ENCODE measurements around the gene GRIK5.

DNA sequence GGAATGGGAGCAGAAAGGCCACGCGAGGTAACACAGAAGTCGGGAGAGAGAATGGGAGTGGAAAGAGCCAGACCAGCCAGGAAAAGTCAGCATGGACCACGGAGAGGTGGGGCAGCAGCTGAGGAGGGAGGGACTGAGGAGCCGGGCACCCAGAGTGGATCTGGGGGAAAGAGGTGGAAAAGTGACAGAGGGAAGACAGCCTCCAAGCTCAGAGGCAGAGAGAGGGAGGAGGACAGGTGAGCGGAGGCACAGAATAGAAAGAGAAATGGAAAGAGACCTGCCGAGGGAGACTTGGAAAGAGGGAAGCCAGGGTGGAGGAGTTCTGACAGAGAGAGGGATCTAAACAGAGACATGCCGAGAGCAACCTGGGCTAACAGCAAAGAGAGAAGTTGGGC, 1.6 kb downstream of the GRIK5 start:
- TF ChIP-seq, protein P1, sequence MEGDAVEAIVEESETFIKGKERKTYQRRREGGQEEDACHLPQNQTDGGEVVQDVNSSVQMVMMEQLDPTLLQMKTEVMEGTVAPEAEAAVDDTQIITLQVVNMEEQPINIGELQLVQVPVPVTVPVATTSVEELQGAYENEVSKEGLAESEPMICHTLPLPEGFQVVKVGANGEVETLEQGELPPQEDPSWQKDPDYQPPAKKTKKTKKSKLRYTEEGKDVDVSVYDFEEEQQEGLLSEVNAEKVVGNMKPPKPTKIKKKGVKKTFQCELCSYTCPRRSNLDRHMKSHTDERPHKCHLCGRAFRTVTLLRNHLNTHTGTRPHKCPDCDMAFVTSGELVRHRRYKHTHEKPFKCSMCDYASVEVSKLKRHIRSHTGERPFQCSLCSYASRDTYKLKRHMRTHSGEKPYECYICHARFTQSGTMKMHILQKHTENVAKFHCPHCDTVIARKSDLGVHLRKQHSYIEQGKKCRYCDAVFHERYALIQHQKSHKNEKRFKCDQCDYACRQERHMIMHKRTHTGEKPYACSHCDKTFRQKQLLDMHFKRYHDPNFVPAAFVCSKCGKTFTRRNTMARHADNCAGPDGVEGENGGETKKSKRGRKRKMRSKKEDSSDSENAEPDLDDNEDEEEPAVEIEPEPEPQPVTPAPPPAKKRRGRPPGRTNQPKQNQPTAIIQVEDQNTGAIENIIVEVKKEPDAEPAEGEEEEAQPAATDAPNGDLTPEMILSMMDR (IDR thresholded peaks at IDR 0.05; ENCODE audit: poor library complexity): no peak
- TF ChIP-seq EZH2phosphoT487 (IDR thresholded peaks at IDR 0.05; ENCODE audit: low read depth, severe bottlenecking, unreplicated experiment) (no peak), EZH2 (IDR thresholded peaks at IDR 0.05; ENCODE audit: borderline replicate concordance) (no peak)
